Ovary (tissue), 9 donors: ENCODE results near the gene PTPRN2. TPM values are rescaled to one million over a fixed set of nuclear protein-coding genes. Genes with fewer than 3 reads are reported as not detected.

Source experiments
- DNase-seq, 5 donors: peaks; one replicate each; pipeline ENCODE4 v3.0.0-alpha.2; 2019 to 2020
- H3K27ac ChIP-seq, 2 donors: fragments of 200-600 bp; one replicate each; pipeline versions ENCODE4 v1.5.1 to v1.8.0; 2019 to 2022
- H3K27me3 ChIP-seq: fragments of 200-600 bp; one replicate; pipeline ENCODE4 v1.8.0; 2022
- H3K36me3 ChIP-seq: fragments of 200-600 bp; sonication (generic); one replicate; pipeline ENCODE4 v1.5.1; 2019
- H3K4me1 ChIP-seq: one replicate; pipeline ENCODE4 v1.8.1; 2013; ENCODE audit warnings: mild to moderate bottlenecking, moderate library complexity; ENCODE audit not compliant: insufficient read depth
- H3K4me3 ChIP-seq: fragments of 200-600 bp; sonication (generic); one replicate; pipeline ENCODE4 v1.5.1; 2017
- H3K9me3 ChIP-seq, 2 donors: fragments of 200-600 bp in 1 of 2; sonication (generic) in 1 of 2; one replicate each; pipeline versions ENCODE4 v1.5.1 to v1.8.1; 2013 to 2019; ENCODE audit warnings: mild to moderate bottlenecking in 1 of 2, moderate library complexity in 1 of 2
- EP300 ChIP-seq: sonication (generic); formaldehyde crosslinking; IDR thresholded peaks from one replicate; pipeline ENCODE4 v1.6.1; 2017; ENCODE audit warnings: antibody characterized with exemption
- POLR2A ChIP-seq: fragments of 450-650 bp; IDR thresholded peaks from one replicate; pipeline ENCODE4 v1.6.1; 2017; ENCODE audit warnings: antibody characterized with exemption, mild to moderate bottlenecking, moderate library complexity
- WGBS, 3 donors: extraction: QIAGEN DNeasy Blood & Tissue Kit in 1 of 3; methylation state at CpG; one replicate each; pipeline versions ENCODE4 v1.1.5 to v1.1.7; 2013 to 2017; 5-methylcytosine and 5-hydroxymethylcytosine counted together
- intact Hi-C, 4 donors: fragments of 100-400 bp; cut with DNase I; formaldehyde crosslinking; loops; one replicate each; pipeline versions ENCODE4 v1.11.0 to v1.15.1; 2022 to 2023
- polyA plus RNA-seq, 2 donors: library from polyadenylated mRNA; stranded (reverse); fragments of 200-250 nt in 1 of 2; fragments of 350-450 nt in 1 of 2; fragmentation: Illumina TruSeq in 1 of 2; extraction: RNeasy Lipid Tissue Mini Kit (QIAGEN cat#74804) in 1 of 2; gene quantifications; one replicate each; pipeline ENCODE4 v1.2.3, GENCODE V29; 2013 to 2014
- total RNA-seq, 7 donors: library from RNA; depleted of rRNA in 2 of 7; stranded (reverse); fragments of >200 nt in 2 of 7; fragmentation: NEBNext Ultra II Directional in 3 of 7; extraction: Animal tissue kit (Norgen Biotek cat#: 25700) in 3 of 7; gene quantifications; one replicate each; pipeline versions ENCODE4 v1.1.0 to v1.2.4, GENCODE V29; 2016 to 2023
- TF ChIP-seq, protein P1 (sequence below), 3 donors: fragments of 450-650 bp in 2 of 3; fragments of 200-600 bp in 1 of 3; IDR thresholded peaks; one replicate each; pipeline versions ENCODE4 v1.5.1 to v1.8.0; 2016 to 2022; ENCODE audit warnings: antibody characterized with exemption in 3 of 3, mild to moderate bottlenecking in 1 of 3
- donor health status: DM: no; HTN: no; CAD: no; lungs with moderate emphysema.
- donor health status: DM: no; HTN: no; CAD: no.
- donor health status: Bipolar disorder and iron deficiency.
- donor health status: DM: yes; HTN: yes; CAD: no.
- donor health status: DM: no; HTN: no; CAD: no.
- donor health status: DM: yes; HTN: yes; CAD: no.

The PTPRN2 gene
- total and polyA plus RNA-seq, 9 donors, result 3.5 to 11.1 (median 5.9) TPM

DNA sequence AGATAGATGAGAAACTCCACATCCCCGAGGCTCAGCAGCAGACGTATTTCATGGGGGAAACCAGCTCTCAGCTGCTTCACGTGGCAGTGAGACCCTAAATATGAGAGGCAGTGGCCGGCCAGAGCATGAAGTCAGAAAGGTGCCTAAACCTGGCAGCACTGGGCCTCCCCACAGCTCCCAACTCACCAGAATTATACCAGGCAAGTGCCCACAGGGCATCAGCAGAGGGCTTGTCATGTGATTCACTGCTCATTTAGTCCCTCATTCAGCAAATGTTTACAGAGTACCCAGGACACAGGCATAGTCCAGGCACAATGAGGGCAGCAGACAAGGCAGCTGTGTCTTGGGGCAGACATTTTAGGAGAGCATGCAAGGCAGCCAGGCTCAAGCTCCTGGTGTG, 212.6 kb downstream of the PTPRN2 start:
- no peaks in the 10 kb centered on the region for H3K27me3 ChIP-seq
- 64 to 78% (median 72%) methylated on average over 4 of the region's 4 CpGs for WGBS, 3 donors
- H3K4me1 ChIP-seq, result no peaks in the 10 kb centered on the region
- H3K9me3 ChIP-seq, result no peaks in the 10 kb centered on the region
- H3K36me3 ChIP-seq, result no peaks in the 10 kb centered on the region
- H3K27ac ChIP-seq, result no peak overlapping the region
- no peak for DNase-seq
- TF ChIP-seq, protein P1, sequence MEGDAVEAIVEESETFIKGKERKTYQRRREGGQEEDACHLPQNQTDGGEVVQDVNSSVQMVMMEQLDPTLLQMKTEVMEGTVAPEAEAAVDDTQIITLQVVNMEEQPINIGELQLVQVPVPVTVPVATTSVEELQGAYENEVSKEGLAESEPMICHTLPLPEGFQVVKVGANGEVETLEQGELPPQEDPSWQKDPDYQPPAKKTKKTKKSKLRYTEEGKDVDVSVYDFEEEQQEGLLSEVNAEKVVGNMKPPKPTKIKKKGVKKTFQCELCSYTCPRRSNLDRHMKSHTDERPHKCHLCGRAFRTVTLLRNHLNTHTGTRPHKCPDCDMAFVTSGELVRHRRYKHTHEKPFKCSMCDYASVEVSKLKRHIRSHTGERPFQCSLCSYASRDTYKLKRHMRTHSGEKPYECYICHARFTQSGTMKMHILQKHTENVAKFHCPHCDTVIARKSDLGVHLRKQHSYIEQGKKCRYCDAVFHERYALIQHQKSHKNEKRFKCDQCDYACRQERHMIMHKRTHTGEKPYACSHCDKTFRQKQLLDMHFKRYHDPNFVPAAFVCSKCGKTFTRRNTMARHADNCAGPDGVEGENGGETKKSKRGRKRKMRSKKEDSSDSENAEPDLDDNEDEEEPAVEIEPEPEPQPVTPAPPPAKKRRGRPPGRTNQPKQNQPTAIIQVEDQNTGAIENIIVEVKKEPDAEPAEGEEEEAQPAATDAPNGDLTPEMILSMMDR (IDR thresholded peaks at IDR 0.05), result no peak
- H3K4me3 ChIP-seq, result no peak overlapping the region
- intact Hi-C loops, result no loop called here

DNA sequence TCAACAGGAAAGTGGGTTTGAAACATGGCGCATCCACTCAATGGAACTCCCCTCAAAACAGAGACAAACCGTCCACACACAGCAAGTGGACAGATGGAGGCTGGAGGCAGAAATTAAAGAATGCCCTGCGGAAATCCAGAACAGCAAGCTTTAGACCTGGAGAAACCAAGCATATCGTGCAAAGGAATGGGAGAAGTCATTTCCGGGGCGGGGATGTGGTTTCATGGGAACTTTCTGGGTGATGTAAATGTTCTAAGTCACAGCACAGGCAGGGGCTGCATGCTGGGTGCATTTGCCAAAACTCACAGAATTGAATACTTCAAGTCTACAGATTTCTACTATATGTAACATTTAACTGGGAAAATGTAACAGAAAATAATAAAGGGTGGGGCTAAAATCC, 213.0 kb downstream of the PTPRN2 start:
- Histone ChIP-seq H3K36me3 (no peaks in the 10 kb centered on the region), H3K4me1 (no peaks in the 10 kb centered on the region), H3K9me3 (no peaks in the 10 kb centered on the region), H3K27me3 (no peaks in the 10 kb centered on the region), H3K4me3 (no peak overlapping the region), H3K27ac (no peak overlapping the region)
- intact Hi-C loops, result no loop called here
- DNase-seq, result no peak
- 90 to 96% (median 93%) methylated on average over 6 of the region's 6 CpGs for WGBS, 3 donors
- TF ChIP-seq, protein P1 (IDR thresholded peaks at IDR 0.05), result no peak
- no peak for TF ChIP-seq EP300
- TF ChIP-seq POLR2A, result no peak

- WGBS, 3 donors, result 59 to 69% (median 65%) methylated on average over 5 of the region's 5 CpGs
- DNase-seq, result no peak
- no peaks in the 10 kb centered on the region for H3K27me3 ChIP-seq
- no peaks in the 10 kb centered on the region for H3K9me3 ChIP-seq
- H3K4me3 ChIP-seq, result no peak overlapping the region
- no peak overlapping the region for H3K27ac ChIP-seq
- intact Hi-C loops, result no loop called here
- no peaks in the 10 kb centered on the region for H3K4me1 ChIP-seq
- no peak for TF ChIP-seq EP300
- no peak for TF ChIP-seq POLR2A
- TF ChIP-seq, protein P1 (IDR thresholded peaks at IDR 0.05), result no peak
- no peaks in the 10 kb centered on the region for H3K36me3 ChIP-seq
These were observed 213.5 kb downstream of the PTPRN2 start for GRCh38 chr7:158374146-158374545.

DNA sequence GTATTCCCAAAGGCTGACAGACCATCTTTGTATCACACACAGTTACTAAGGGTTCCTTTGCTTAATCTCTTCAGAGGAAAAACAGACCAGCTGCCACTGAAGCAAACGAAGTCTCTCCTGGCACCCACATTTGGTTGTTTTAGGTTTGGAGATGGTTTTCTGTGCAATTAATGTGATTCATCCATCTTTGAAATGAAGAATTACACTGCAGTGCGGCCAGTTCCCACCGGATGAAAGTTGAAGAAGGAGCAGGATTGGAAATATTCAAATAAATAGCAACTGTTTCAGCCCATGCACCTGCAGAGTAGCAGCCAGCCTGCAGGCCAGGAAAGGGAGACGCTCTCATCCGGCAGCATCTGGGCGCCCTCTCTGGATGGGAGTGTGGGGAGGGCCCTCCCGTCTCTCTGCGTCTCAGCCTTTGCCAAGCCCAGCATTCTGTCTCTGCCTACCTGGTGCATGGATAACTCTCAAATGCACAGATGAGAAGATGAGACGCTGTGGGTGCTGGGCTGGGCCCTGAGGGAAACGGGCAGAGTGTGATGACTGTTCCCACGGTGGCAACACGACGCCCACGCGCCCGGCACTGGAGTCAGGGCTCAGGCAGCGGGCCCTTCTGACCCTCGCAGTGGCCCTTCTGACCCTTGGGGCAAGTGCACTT, 214.0 kb downstream of the PTPRN2 start:
- TF ChIP-seq, protein P1 (IDR thresholded peaks at IDR 0.05), result no peak
- no peak for TF ChIP-seq POLR2A
- no peak for TF ChIP-seq EP300
- 58 to 72% (median 63%) methylated on average over 18 of the region's 18 CpGs for WGBS, 3 donors
- H3K36me3 ChIP-seq, result no peaks in the 10 kb centered on the region
- H3K27me3 ChIP-seq, result no peaks in the 10 kb centered on the region
- no peak overlapping the region for H3K27ac ChIP-seq
- intact Hi-C loops, result no loop called here
- H3K9me3 ChIP-seq, result no peaks in the 10 kb centered on the region
- H3K4me1 ChIP-seq, result no peaks in the 10 kb centered on the region
- DNase-seq, result no peak
- no peak overlapping the region for H3K4me3 ChIP-seq
